Measurements from ENCODE around the gene BBS7. TPM values are rescaled to one million over a fixed set of nuclear protein-coding genes. Genes with fewer than 3 reads are reported as not detected.

Gene BBS7
- polyA plus RNA-seq, 1 donor from 2014 or later: 60.9 TPM

DNA sequence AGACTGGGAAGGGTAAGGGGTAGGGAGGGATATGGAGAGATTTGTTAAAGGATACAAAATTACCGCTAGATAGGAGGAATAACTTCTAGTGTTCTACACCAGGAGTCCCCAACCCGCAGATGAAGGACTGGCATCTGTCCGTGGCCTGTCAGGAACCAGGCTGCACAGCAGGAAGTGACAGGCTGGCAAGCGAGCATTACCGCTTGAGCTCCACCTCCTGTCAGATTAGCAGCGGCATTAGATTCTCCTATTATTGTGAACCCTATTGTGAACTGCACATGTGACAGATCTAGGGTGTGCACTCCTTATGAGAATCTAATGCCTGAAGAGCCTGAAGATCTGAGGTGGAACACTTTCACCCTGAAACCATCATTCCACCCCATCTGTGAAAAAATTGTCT lies 27.9 kb upstream of the BBS7 start:
- H4K20me1 ChIP-seq (ENCODE audit: insufficient read depth): no peaks in the 10 kb centered on the region
- no peaks in the 10 kb centered on the region for H3F3A ChIP-seq (ENCODE audit: insufficient read depth, low read length, poor library complexity, severe bottlenecking)
- no peaks in the 10 kb centered on the region for H3K36me3 ChIP-seq (ENCODE audit: insufficient read depth, low read length)
- H3K9ac ChIP-seq (ENCODE audit: low read length): no peak overlapping the region
- H3K27me3 ChIP-seq (ENCODE audit: insufficient read depth, low read depth, low read length): no peaks in the 10 kb centered on the region
- TF ChIP-seq SMC3 (conservative IDR thresholded peaks at IDR 0.05; ENCODE audit: poor library complexity): no peak
- TF ChIP-seq RAD21 (conservative IDR thresholded peaks at IDR 0.05): no peak
- TF ChIP-seq CTCF (IDR thresholded peaks at IDR 0.05; ENCODE audit: poor library complexity, severe bottlenecking): no peak
- no peaks in the 10 kb centered on the region for H3K9me2 ChIP-seq (ENCODE audit: insufficient read depth, low read length)
- H3K9me3 ChIP-seq (ENCODE audit: low read length): no peaks in the 10 kb centered on the region
- no peaks in the 10 kb centered on the region for H3K79me2 ChIP-seq (replicated peaks; ENCODE audit: insufficient read depth, low read length)
- H3K4me2 ChIP-seq (ENCODE audit: low read length): no peak overlapping the region
- H2AFZ ChIP-seq (ENCODE audit: low read depth, low read length): no peak overlapping the region
- no peak overlapping the region for H3K4me3 ChIP-seq (ENCODE audit: low read length)
- H3K27ac ChIP-seq (ENCODE audit: low read length): no peak overlapping the region

DNA sequence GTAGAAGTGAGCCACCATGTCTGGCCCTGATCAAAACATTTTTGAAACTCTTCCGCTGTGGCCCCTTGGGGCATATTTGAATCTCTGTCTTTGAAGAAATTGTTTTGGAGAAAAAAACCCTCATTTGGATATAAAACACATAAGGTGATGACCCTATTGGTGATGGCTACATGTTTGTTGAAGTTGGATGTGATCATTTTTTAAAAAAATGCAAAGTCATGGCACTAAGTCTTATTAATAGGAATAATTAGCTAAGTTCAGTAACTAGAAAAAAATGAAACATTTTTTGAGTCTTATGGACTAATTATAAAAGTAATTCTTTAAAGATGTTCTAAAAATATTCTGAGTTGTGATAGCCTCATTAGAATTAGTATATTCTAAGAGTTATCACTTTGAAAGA lies 17.9 kb upstream of the BBS7 start:
- Histone ChIP-seq H3K9ac (ENCODE audit: low read length) (no peak overlapping the region), H2AFZ (ENCODE audit: low read depth, low read length) (no peak overlapping the region), H3K9me3 (ENCODE audit: low read length) (no peaks in the 10 kb centered on the region), H4K20me1 (ENCODE audit: insufficient read depth) (no peaks in the 10 kb centered on the region), H3K36me3 (ENCODE audit: insufficient read depth, low read length) (no peaks in the 10 kb centered on the region), H3K27me3 (ENCODE audit: insufficient read depth, low read depth, low read length) (no peaks in the 10 kb centered on the region), H3K4me3 (ENCODE audit: low read length) (no peak overlapping the region), H3F3A (ENCODE audit: insufficient read depth, low read length, poor library complexity, severe bottlenecking) (no peaks in the 10 kb centered on the region), H3K79me2 (replicated peaks; ENCODE audit: insufficient read depth, low read length) (no peaks in the 10 kb centered on the region), H3K9me2 (ENCODE audit: insufficient read depth, low read length) (no peaks in the 10 kb centered on the region), H3K4me2 (ENCODE audit: low read length) (no peak overlapping the region), H3K27ac (ENCODE audit: low read length) (no peak overlapping the region)
- TF ChIP-seq EZH2 (IDR thresholded peaks at IDR 0.05; ENCODE audit: borderline replicate concordance, insufficient read depth, low read length, poor library complexity, severe bottlenecking) (no peak), MXI1 (conservative IDR thresholded peaks at IDR 0.05; ENCODE audit: poor library complexity, severe bottlenecking) (no peak), SMC3 (conservative IDR thresholded peaks at IDR 0.05; ENCODE audit: poor library complexity) (no peak), REST (IDR thresholded peaks at IDR 0.05; ENCODE audit: borderline replicate concordance) (no peak), POLR2AphosphoS5 (IDR thresholded peaks at IDR 0.05) (no peak), RAD21 (conservative IDR thresholded peaks at IDR 0.05) (no peak), EP300 (conservative IDR thresholded peaks at IDR 0.05; ENCODE audit: poor library complexity, severe bottlenecking) (no peak), CTCF (IDR thresholded peaks at IDR 0.05; ENCODE audit: poor library complexity, severe bottlenecking) (no peak), TAF1 (IDR thresholded peaks at IDR 0.05; ENCODE audit: low read depth) (no peak)

Data from neural cell (in vitro differentiated cells).